ENCODE measurements around the gene IGF2R.
"Not testable (repeated sequence)": the region's sequence is repeated elsewhere in the genome, so short reads cannot be mapped to it uniquely, and the experiment has no call there.

The IGF2R gene

GRCh38 chr6:160140493-160140892 is 171.6 kb downstream of the IGF2R start:
- not testable (repeated sequence) for H3K27me3 ChIP-seq (ENCODE audit: low read depth); H3K9me3 ChIP-seq; H3K4me1 ChIP-seq; H3K4me3 ChIP-seq; DNase-seq (ENCODE audit: low spot score in 2 of 2); H3K36me3 ChIP-seq (replicated peaks)
- in situ Hi-C loops (cut with MboI; ENCODE audit: low sequenced_read_pairs), result loop anchor here (10.0 kb wide), 1 partner anchor 314 kb away; no protein-coding TSS in a partner anchor

- Histone ChIP-seq H3K27me3 (ENCODE audit: low read depth) (no peaks in the 10 kb centered on the region), H3K9me3 (no peaks in the 10 kb centered on the region), H3K4me3 (no peak overlapping the region), H3K4me1 (no peaks in the 10 kb centered on the region), H3K36me3 (replicated peaks) (no peaks in the 10 kb centered on the region)
- in situ Hi-C loops (cut with MboI; ENCODE audit: low sequenced_read_pairs), result loop anchor here (10.0 kb wide), 1 partner anchor 314 kb away; no protein-coding TSS in a partner anchor
- no peak for DNase-seq (ENCODE audit: low spot score in 2 of 2)
Measured at GRCh38 chr6:160141001-160141726, 172.3 kb downstream of the IGF2R start.

- in situ Hi-C loops (cut with MboI; ENCODE audit: low sequenced_read_pairs), result loop anchor here (10.0 kb wide), 1 partner anchor 313 kb away; no protein-coding TSS in a partner anchor
- H3K36me3 ChIP-seq (replicated peaks), result no peaks in the 10 kb centered on the region
- DNase-seq (ENCODE audit: low spot score in 2 of 2), result no peak
- H3K4me1 ChIP-seq, result no peaks in the 10 kb centered on the region
- H3K9me3 ChIP-seq, result no peaks in the 10 kb centered on the region
- no peak overlapping the region for H3K4me3 ChIP-seq
- no peaks in the 10 kb centered on the region for H3K27me3 ChIP-seq (ENCODE audit: low read depth)
Measured at GRCh38 chr6:160142115-160142715, 173.3 kb downstream of the IGF2R start.

GRCh38 chr6:160146454-160147145 is 177.7 kb downstream of the IGF2R start:
- DNase-seq (ENCODE audit: low spot score in 2 of 2), result no peak
- H3K4me3 ChIP-seq, result no peak overlapping the region
- H3K27me3 ChIP-seq (ENCODE audit: low read depth), result peaks cover 5% of the 10 kb centered on the region
- no peaks in the 10 kb centered on the region for H3K9me3 ChIP-seq
- H3K36me3 ChIP-seq (replicated peaks), result no peaks in the 10 kb centered on the region
- H3K4me1 ChIP-seq, result no peaks in the 10 kb centered on the region
- in situ Hi-C loops (cut with MboI; ENCODE audit: low sequenced_read_pairs), result loop anchor here (10.0 kb wide), 1 partner anchor 308 kb away; no protein-coding TSS in a partner anchor

- no peaks in the 10 kb centered on the region for H3K36me3 ChIP-seq (replicated peaks)
- no peaks in the 10 kb centered on the region for H3K9me3 ChIP-seq
- H3K27me3 ChIP-seq (ENCODE audit: low read depth), result peaks cover 5% of the 10 kb centered on the region
- no peak overlapping the region for H3K4me3 ChIP-seq
- H3K4me1 ChIP-seq, result no peaks in the 10 kb centered on the region
- in situ Hi-C loops (cut with MboI; ENCODE audit: low sequenced_read_pairs), result loop anchor here (10.0 kb wide), 1 partner anchor 308 kb away; no protein-coding TSS in a partner anchor
- no peak for DNase-seq (ENCODE audit: low spot score in 2 of 2)
Measured at GRCh38 chr6:160147146-160147536, 178.3 kb downstream of the IGF2R start.

- no peaks in the 10 kb centered on the region for H3K36me3 ChIP-seq (replicated peaks)
- DNase-seq (ENCODE audit: low spot score in 2 of 2), result no peak
- no peaks in the 10 kb centered on the region for H3K4me1 ChIP-seq
- H3K9me3 ChIP-seq, result no peaks in the 10 kb centered on the region
- H3K27me3 ChIP-seq (ENCODE audit: low read depth), result peaks cover 5% of the 10 kb centered on the region
- in situ Hi-C loops (cut with MboI; ENCODE audit: low sequenced_read_pairs), result no loop called here
- no peak overlapping the region for H3K4me3 ChIP-seq
Measured at GRCh38 chr6:160154471-160154870, 185.6 kb downstream of the IGF2R start.

GRCh38 chr6:160156842-160157241 is 188.0 kb downstream of the IGF2R start:
- no peaks in the 10 kb centered on the region for H3K36me3 ChIP-seq (replicated peaks)
- H3K4me3 ChIP-seq, result no peak overlapping the region
- H3K4me1 ChIP-seq, result no peaks in the 10 kb centered on the region
- no peaks in the 10 kb centered on the region for H3K9me3 ChIP-seq
- in situ Hi-C loops (cut with MboI; ENCODE audit: low sequenced_read_pairs), result no loop called here
- H3K27me3 ChIP-seq (ENCODE audit: low read depth), result no peaks in the 10 kb centered on the region
- DNase-seq (ENCODE audit: low spot score in 2 of 2), result no peak

GRCh38 chr6:160160450-160160849 is 191.6 kb downstream of the IGF2R start:
- Histone ChIP-seq H3K4me3 (no peak overlapping the region), H3K9me3 (no peaks in the 10 kb centered on the region), H3K4me1 (no peaks in the 10 kb centered on the region), H3K27me3 (ENCODE audit: low read depth) (no peaks in the 10 kb centered on the region), H3K36me3 (replicated peaks) (no peaks in the 10 kb centered on the region)
- no peak for DNase-seq (ENCODE audit: low spot score in 2 of 2)
- in situ Hi-C loops (cut with MboI; ENCODE audit: low sequenced_read_pairs), result no loop called here

All from HAP-1 (cell line).